ENCODE measurements around the gene ERF.

Gene ERF

DNA sequence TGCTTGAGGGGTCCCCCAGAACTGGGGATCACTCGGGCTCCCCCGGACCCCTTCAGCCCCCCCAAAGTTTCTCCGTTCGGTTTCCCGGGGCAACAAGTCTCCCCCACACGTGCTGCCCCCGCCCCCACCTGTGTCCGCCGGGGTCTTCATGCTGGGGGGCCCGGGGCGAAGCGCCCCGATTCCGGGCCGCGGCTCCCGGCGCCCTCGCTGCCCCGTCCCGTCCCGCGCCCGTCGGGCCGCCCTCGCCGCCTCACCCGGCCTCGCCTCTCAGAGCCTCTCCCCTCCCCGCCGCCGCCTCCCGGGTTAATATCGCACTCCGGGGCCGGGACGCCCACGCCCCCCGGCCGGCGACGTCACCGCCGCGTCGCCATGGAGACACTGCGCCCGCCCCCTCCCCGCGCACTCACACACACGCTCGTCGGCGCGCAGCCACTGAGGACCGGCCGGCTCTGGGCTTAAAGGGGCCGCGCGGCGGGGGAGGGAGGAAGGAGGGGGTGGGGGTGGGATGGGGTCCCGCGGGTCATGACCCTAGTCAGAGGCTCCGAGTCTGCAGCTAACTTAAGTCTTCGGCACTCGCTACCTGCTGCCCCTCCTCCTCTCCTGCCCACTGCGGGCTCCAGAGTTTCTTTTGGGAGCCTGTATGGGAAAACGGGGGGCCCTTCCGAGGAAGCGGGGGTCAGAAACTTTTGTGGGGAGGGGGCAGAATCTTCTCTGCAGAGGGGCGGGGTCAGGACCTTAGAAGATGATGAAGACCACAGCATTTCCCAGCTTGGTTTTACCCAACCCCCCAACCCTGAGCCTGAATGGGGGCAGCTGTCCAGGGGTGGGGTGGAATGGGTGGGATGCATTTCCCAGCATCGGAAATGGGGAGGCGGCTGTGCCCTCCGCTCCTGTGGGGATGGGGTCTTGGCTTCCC lies at the start of gene ERF:
Gene ERF, minus strand, starts transcription at position 279 of the 916 bp plus-strand sequence. Its CDS starts 129 bp downstream, at position 150.
- TF ChIP-seq, protein P1, sequence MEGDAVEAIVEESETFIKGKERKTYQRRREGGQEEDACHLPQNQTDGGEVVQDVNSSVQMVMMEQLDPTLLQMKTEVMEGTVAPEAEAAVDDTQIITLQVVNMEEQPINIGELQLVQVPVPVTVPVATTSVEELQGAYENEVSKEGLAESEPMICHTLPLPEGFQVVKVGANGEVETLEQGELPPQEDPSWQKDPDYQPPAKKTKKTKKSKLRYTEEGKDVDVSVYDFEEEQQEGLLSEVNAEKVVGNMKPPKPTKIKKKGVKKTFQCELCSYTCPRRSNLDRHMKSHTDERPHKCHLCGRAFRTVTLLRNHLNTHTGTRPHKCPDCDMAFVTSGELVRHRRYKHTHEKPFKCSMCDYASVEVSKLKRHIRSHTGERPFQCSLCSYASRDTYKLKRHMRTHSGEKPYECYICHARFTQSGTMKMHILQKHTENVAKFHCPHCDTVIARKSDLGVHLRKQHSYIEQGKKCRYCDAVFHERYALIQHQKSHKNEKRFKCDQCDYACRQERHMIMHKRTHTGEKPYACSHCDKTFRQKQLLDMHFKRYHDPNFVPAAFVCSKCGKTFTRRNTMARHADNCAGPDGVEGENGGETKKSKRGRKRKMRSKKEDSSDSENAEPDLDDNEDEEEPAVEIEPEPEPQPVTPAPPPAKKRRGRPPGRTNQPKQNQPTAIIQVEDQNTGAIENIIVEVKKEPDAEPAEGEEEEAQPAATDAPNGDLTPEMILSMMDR (IDR thresholded peaks at IDR 0.05; ENCODE audit: extremely low read depth, missing control alignments) = no peak
- DNase-seq (ENCODE audit: low spot score) = peak; percentile 99

DNA sequence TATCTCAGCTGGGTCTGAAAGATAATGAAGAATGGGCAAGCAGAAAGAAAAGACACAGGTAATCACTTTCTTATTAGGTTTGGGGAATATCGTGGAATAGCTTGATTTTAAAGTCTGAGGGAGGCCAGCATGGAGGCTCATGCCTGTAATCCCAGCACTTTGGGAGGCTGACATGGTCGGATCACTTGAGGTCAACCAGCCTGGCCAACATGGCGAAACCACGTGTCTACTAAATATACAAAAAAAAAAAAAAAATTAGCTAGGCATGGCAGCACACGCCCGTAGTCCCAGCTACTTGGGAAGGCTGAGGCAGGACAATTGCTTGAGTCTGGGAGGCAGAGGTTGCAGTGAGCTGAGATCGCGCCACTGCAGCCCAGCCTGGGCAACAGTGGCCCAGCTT lies 48.9 kb upstream of the ERF start:
- TF ChIP-seq, protein P1 (IDR thresholded peaks at IDR 0.05; ENCODE audit: extremely low read depth, missing control alignments) = no peak
- no peak for DNase-seq (ENCODE audit: low spot score)

DNA sequence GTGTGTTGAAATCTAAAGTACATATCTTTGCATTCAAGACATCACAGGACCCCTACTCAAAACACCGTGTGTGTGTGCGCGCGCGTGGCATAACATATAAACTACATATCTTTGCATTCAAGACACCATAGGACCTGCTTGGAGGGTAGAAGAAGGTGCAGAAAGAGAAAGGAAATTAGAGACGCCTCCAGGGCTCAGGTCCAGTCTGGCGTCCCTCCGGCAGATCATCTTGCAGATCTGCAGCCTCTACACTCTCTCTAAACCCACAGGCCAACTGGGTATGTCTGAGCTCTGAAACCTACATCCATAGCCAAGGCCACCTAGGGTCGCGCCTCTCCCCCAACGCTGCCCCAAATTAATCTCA lies 48.2 kb upstream of the ERF start:
- TF ChIP-seq, protein P1 (IDR thresholded peaks at IDR 0.05; ENCODE audit: extremely low read depth, missing control alignments) = no peak
- no peak for DNase-seq (ENCODE audit: low spot score)

DNA sequence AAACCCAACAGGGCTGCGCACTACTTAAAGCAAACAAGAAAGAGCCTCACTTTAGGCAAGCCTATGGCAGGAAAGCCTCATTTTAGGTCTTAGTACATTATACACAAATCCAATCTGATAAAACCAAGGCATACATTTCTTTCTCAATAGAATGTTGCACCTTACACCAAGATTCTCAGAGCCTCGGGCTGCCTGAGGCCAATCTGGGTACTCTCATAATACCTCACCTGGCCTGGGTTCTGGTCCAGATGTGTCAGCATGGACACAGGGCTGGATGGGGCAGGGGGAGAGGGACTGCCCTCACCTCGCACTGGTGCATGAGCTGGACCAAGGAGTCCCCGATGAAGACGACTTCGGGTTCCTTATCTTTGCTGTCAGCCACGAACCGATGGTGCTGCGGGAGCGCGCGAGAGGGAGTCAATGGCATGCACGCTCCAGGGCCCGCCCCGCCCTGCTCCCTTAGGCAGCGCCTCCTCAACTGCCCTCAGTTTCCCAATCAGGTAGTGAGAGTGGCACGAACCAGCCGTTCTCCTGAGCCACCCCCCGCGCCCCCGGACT lies 46.8 kb upstream of the ERF start, which contains the start of gene PRR19:
Gene PRR19, plus strand, starts transcription at position 487 of the 558 bp plus-strand sequence. CDS start 7,453 bp downstream, outside the sequence.
- TF ChIP-seq, protein P1 (IDR thresholded peaks at IDR 0.05; ENCODE audit: extremely low read depth, missing control alignments) = no peak

DNA sequence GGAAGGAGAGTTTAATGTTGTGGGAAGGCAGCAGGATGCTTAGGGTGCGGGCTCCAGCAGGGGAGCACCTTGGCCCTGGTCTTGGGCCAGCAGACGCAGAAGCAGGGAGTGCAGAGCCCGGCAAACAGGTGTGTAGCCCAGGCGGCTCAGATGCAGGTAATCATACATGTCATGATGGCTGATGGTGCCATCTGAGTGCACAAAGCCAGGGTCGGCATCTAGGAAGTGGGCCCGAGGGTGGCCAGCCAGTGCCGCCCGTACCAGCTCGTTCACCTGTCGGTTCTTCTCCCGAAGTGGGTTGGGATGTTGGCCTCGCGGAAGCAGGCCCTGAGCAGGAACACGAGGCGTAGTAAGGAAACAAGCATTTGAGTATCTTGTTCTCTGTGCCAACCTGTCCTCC lies 42.1 kb upstream of the ERF start:
- TF ChIP-seq, protein P1 (IDR thresholded peaks at IDR 0.05; ENCODE audit: extremely low read depth, missing control alignments) = no peak
- no peak for DNase-seq (ENCODE audit: low spot score)

More for the DNA sequence above, 46.8 kb upstream of the ERF start, which contains the start of gene PRR19:
- DNase-seq (ENCODE audit: low spot score) = no peak

DNA sequence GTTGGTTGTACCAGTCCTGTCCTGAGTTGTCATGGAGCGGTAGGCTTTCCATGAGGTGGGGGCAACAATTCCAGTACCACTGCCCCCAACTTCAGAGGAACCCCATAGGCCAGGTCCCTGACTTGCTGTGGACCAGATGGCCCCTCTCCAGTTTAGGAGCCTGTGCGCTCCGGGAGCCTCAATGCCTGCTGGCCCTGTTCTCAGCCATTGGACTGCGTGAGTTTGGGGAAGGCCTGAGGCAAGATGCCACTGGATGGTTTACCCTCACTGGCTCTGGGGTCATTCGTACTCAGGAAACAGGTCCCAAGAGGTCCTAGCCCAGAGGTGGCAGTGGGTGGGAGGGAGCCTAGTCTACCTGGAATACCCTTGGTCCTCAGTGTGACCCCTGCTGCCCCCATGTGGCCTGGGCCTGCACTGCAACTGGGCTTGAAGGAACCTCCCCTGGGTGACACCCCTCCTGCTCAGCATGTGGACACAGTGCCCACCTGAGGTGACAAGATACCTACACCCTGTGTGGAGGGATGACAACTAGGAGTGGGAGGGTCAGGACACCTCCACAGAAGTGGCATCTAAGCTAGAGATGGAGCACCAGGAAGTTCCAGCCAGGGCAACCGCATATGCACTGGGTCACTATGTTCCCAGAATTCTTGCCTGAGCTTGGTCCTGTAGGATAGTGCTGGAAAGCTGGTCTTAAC lies 41.0 kb upstream of the ERF start:
- TF ChIP-seq, protein P1 (IDR thresholded peaks at IDR 0.05; ENCODE audit: extremely low read depth, missing control alignments) = peak; percentile 96
- peak; percentile 89 for DNase-seq (ENCODE audit: low spot score)

Measured in GM20000 (cell line).